GM19193 (cell line): ENCODE results near the gene TTI1.

Source experiments
- POLR2A ChIP-seq: IDR thresholded peaks from 4 replicates; pipeline ENCODE4 v1.6.1; 2011; ENCODE audit not compliant: insufficient read depth, insufficient read length; ENCODE audit errors: extremely low read depth

The TTI1 gene

DNA sequence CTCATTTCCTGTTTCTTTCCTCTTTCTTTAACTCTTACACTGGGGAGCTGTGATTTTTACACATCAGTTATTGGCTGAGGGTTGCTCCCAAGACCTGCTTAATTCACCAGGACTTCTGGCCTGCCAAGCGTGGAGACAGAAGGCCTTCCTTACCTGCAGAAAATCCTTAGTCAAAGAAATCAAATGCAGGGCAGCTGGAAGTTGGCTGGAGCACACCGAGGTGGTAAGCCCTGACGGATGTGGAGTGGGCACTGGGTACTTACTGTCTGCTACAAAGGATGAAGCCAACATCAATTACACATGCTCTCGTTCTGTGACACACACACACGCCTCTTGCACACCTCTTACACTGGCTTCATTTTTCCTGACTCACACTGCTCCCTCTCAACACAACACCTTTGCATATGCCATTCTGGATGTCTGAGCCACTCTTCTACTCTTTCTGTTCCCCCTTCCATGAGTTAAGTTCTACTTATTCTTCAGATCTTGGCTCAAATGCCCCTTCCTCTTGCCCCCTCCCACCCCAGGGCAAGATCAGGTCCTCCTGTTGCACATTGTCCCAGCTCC is 61.6 kb downstream of the TTI1 start:
- TF ChIP-seq POLR2A: no peak

GRCh38 chr20:37970856-37971245 is 62.4 kb downstream of the TTI1 start:
- no peak for TF ChIP-seq POLR2A

- TF ChIP-seq POLR2A: no peak
Measured at GRCh38 chr20:37969949-37970855, 63.1 kb downstream of the TTI1 start.

DNA sequence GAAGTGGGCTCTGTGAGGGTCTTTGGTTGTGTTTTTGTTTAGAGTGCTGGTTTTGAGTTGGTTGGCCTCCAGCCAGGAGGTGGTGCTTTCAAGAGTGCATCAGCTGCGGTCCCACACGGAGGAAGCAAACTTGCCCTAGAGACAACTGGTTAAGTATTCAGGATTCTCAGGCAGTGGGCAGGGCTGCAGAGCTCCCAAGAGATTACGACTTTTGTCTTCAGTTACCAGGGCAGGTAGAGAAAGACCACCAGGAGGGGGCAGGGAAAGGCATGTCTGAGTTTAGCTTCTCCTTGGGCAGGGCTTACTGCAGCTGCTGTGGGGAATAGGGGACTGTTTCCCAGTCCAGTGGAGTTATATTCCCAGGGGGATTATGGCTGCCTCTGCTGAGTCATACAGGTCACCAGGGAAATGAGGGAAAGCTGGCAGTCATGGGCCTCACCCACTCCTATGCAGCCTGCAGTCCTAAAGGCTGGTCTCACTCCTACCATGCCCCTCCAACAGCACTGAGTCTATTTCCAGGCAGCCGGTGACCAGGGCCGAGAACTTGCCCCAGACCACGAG is 64.3 kb downstream of the TTI1 start:
- no peak for TF ChIP-seq POLR2A

GRCh38 chr20:37961066-37961465 is 72.2 kb downstream of the TTI1 start:
- TF ChIP-seq POLR2A: no peak

DNA sequence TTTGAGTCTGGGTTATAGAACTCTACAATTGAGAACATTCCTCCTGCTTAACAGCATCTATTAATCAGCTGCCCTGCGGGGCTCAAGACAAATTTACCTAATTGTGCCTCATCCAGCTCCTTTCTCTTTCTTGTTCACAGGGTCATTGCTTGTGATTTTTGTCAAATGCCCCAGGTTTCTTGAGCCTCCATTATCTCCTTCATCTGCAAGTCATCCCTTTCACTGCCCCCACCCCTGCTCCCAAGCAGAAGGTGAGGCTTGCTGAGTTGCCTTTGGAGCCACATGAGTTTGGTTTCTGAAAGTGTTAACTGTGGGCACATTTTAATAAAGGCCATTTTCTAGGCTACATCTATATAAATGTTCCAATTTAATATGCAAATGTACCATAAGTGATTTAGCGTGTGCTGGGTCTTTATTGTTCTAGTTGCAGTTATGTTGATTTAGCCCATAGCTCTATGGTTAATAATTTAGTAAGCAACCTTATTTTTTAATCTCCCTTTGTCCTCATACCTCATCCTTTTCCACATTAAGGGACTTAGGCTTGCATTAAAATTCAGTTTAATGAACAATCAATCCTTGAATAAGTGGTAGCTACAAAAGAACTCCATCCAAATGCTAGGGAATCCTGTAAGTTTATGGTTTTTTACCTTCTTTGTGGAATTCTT is 74.3 kb downstream of the TTI1 start:
- TF ChIP-seq POLR2A: no peak

DNA sequence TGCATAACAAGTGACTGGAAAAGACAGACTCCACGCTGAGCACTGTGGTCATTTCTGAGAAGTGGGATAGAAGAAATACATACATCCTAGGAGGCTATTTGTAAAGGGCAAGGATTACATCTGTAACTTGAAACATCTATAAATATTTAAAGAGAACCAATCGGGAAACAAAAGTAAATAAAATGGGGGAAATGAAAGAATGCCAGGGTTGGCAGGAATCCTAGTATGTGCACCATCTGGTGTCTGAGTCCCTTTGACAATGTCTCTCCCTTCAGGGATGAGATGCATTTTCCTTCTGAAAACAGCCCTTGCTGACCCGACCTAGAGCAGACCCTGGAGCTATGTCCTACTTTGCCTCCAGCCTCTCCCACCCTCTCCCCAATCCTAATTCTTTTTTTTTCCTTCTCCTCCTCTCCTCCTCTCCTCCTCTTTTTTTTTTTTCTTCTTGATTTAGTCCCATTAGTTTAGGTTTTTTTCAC is 77.1 kb downstream of the TTI1 start:
- no peak for TF ChIP-seq POLR2A

DNA sequence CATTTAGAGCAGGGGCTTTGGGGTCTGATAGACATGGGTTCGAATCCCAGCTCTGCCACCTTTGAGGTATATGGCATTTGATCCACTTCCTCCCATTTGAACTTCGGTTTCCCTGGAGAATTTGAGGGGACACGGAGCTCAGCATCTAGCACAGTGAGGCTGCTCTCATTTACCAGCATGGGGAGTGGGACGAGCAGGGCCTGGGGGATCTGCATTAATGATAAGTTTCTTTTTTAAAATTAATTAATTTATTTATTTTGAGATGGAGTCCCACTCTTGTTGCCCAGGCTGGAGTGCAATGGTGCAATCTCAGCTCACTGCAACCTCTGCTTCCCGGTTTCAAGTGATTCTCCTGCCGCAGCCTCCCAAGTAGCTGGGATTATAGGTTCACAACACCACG is 77.7 kb downstream of the TTI1 start:
- TF ChIP-seq POLR2A: no peak

- no peak for TF ChIP-seq POLR2A
Measured at GRCh38 chr20:37954626-37955025, 78.6 kb downstream of the TTI1 start.

DNA sequence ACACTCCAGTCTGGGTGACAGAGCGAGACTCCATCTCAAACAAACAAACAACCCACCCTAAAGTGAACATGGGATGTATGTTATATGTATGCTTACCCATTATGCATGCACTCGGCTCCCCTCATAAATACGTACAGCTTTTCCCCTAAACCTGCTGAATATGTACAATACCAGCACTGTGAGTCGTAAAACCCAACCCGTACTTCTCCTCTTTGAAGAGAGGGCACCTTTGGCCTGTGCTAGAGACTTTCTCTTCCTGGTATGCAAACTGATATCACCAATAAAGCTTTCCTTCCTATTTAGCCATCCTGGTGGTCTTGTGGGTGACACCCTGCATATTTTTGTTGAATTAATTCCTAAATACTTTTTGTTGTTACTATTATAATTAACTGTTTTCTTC is 79.1 kb downstream of the TTI1 start:
- TF ChIP-seq POLR2A: no peak

DNA sequence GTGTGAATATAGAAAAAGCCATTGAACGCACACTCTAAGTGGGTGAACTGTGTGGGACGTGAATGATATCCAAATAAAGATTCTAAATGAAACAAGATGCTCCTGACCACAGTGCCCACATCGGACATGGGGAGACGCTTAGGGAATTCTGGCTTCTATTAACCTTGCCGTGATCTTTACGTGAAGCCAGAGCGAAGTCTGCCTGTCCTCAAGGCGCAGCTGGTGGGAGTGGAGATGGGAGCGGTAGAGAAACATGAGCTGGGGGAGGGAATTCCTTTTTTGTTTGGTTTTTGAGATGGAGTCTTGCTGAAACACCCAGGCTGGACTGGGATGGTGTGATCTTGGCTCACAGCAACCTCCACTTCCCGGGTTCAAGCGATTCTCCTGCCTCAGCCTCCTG is 84.3 kb downstream of the TTI1 start:
- no peak for TF ChIP-seq POLR2A

DNA sequence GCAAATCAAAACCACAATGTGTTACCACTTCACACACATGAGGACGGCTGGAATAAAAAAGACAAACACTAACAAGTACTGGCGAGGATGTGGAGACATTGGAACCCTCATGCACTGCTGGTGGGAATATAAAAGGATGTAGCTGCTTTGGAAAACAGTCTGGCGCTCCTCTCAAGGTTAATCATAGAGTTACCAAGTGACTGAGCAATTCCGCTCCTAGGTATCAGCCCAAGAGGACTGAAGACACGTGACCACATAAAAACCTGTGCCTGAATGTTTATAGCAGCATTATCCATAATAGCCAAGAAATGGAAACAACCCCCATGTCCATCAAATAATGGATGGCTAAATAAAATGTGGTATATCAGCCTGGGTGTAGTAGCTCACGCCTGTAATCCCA is 85.3 kb downstream of the TTI1 start:
- no peak for TF ChIP-seq POLR2A

GRCh38 chr20:37946946-37947345 is 86.3 kb downstream of the TTI1 start:
- no peak for TF ChIP-seq POLR2A

GRCh38 chr20:37945091-37945547 is 88.1 kb downstream of the TTI1 start:
- no peak for TF ChIP-seq POLR2A

GRCh38 chr20:37944456-37944981 is 88.7 kb downstream of the TTI1 start:
- TF ChIP-seq POLR2A: no peak
